HCT116 (cell line): Measurements from ENCODE around the gene ANKLE1. TPM values are rescaled to one million over a fixed set of nuclear protein-coding genes. Genes with fewer than 3 reads are reported as not detected.
A peak's percentile ranks its signal among the peaks of the same experiment; 100 is the strongest.

Experiments used
- ATAC-seq: fragments of 200-7000 bp; cut with Tn5 transposase; 2 replicates; pipeline ENCODE4 v1.9.1; 2020; ENCODE audit warnings: mild to moderate bottlenecking, moderate library complexity
- BruUV-seq: library from RNA; stranded (reverse); fragments of 400-500 nt; replicated peaks from 2 replicates; lab custom pipeline; 2021; lab: Mats Ljungman, UMichigan
- CTCF ChIA-PET: fragments of 300-600 bp; sonication (Branson Sonifier 250); formaldehyde crosslinking; loops from one replicate; lab custom pipeline; 2021; ENCODE audit warnings: antibody characterized with exemption; lab: Charles Lee
- POLR2A ChIA-PET: fragments of 300-600, 350-600 bp; sonication (Branson Sonifier 250); formaldehyde crosslinking; loops from one replicate; lab custom pipeline; 2021; ENCODE audit warnings: antibody characterized with exemption; lab: Charles Lee
- RAD21 ChIA-PET, 2 experiments: fragments of 300-600 bp; sonication (Branson Sonifier 250); formaldehyde crosslinking; loops; one replicate each; lab custom pipeline; 2023; ENCODE audit warnings: low total read pairs in 2 of 2; ENCODE audit not compliant: uncharacterized antibody in 2 of 2, unreplicated experiment in 2 of 2, low non-redundant PET in 1 of 2; lab: Charles Lee
- DNase-seq: peaks from one replicate; pipeline ENCODE4 v3.0.0-alpha.2; 2010; ENCODE audit warnings: low read depth, low spot score
- H2AFZ ChIP-seq: fragments of 200-600 bp; shearing (Covaris generic), sonication (generic); 2 replicates; pipeline ENCODE4 v1.6.1; 2017; ENCODE audit warnings: low read depth, mixed run types, mixed read lengths, antibody characterized with exemption, low read length; ENCODE audit not compliant: poor library complexity, severe bottlenecking
- H3K27ac ChIP-seq: 2 replicates; pipeline ENCODE4 v1.5.1; 2012; ENCODE audit warnings: low read depth, low read length
- H3K27me3 ChIP-seq: fragments of 200-600 bp; sonication (generic); 2 replicates; pipeline ENCODE4 v1.6.1; 2016; ENCODE audit warnings: mixed run types, low read length, mixed read lengths; ENCODE audit not compliant: insufficient read depth
- H3K36me3 ChIP-seq, 2 experiments: fragments of 200-500 bp in 1 of 2; fragments of 200-600 bp in 1 of 2; sonication (Bioruptor generic) in 1 of 2; sonication (generic) in 1 of 2; 2 replicates each; pipeline versions ENCODE4 v1.5.1 to v1.6.1; 2014 to 2016; ENCODE audit warnings: low read length in 2 of 2, inconsistent platforms in 1 of 2, mixed read lengths in 1 of 2, mixed run types in 1 of 2; ENCODE audit not compliant: insufficient read depth in 2 of 2, control insufficient read depth in 1 of 2
- H3K4me1 ChIP-seq, 2 experiments: fragments of 200-600 bp in 1 of 2; sonication (generic) in 1 of 2; 2 replicates each; pipeline versions ENCODE4 v1.5.1 to v1.6.1; 2012 to 2017; ENCODE audit warnings: low read length in 2 of 2, inconsistent platforms in 1 of 2, mild to moderate bottlenecking in 1 of 2, mixed read lengths in 1 of 2, mixed run types in 1 of 2, moderate library complexity in 1 of 2; ENCODE audit not compliant: insufficient read depth in 2 of 2, control insufficient read depth in 1 of 2
- H3K4me2 ChIP-seq: fragments of 200-600 bp; sonication (generic); 2 replicates; pipeline ENCODE4 v1.6.1; 2017; ENCODE audit warnings: mixed run types, low read length, mixed read lengths
- H3K4me3 ChIP-seq, 2 experiments: fragments of 200-600 bp in 1 of 2; sonication (generic) in 1 of 2; replicated peaks in 1 of 2; 2 replicates each; pipeline ENCODE4 v1.5.1; 2011 to 2016; ENCODE audit warnings: low read length in 2 of 2, control low read depth in 1 of 2, low read depth in 1 of 2, mild to moderate bottlenecking in 1 of 2, mixed read lengths in 1 of 2, mixed run types in 1 of 2
- H3K79me2 ChIP-seq: fragments of 200-600 bp; sonication (generic); 2 replicates; pipeline ENCODE4 v1.6.1; 2017; ENCODE audit warnings: mild to moderate bottlenecking, mixed run types, low read length, moderate library complexity, mixed read lengths; ENCODE audit not compliant: insufficient read depth
- H3K9ac ChIP-seq: fragments of 200-600 bp; sonication (generic); 2 replicates; pipeline ENCODE4 v1.6.1; 2016; ENCODE audit warnings: low read length, mixed read lengths
- H3K9me2 ChIP-seq: fragments of 200-600 bp; sonication (generic), shearing (Covaris generic); 2 replicates; pipeline ENCODE4 v1.6.1; 2017; ENCODE audit warnings: mixed run types, mild to moderate bottlenecking, moderate library complexity; ENCODE audit not compliant: insufficient read depth
- H3K9me3 ChIP-seq, 2 experiments: fragments of 200-500 bp in 1 of 2; fragments of 200-600 bp in 1 of 2; sonication (Bioruptor generic) in 1 of 2; sonication (generic) in 1 of 2; 2 replicates each; pipeline ENCODE4 v1.6.1; 2014 to 2017; ENCODE audit warnings: low read length in 2 of 2, mixed read lengths in 2 of 2, inconsistent platforms in 1 of 2, low read depth in 1 of 2, mild to moderate bottlenecking in 1 of 2, mixed run types in 1 of 2, moderate library complexity in 1 of 2; ENCODE audit not compliant: control insufficient read depth in 1 of 2, insufficient read depth in 1 of 2
- H4K20me1 ChIP-seq: fragments of 200-600 bp; sonication (generic), shearing (Covaris generic); 2 replicates; pipeline ENCODE4 v1.6.1; 2017; ENCODE audit warnings: mixed run types, mild to moderate bottlenecking, moderate library complexity; ENCODE audit not compliant: insufficient read depth
- CTCF ChIP-seq, 3 experiments: fragments of 200-600 bp in 1 of 3; sonication (generic) in 1 of 3; IDR thresholded peaks in 2 of 3; conservative IDR thresholded peaks in 1 of 3; 2 replicates each; pipeline ENCODE4 v1.5.1; 2012 to 2017; ENCODE audit warnings: low read depth in 2 of 3, low read length in 2 of 3, antibody characterized with exemption in 1 of 3, borderline replicate concordance in 1 of 3, control low read depth in 1 of 3, mild to moderate bottlenecking in 1 of 3, mixed read lengths in 1 of 3, mixed run types in 1 of 3, moderate library complexity in 1 of 3; ENCODE audit not compliant: insufficient read depth in 1 of 3
- ELF1 ChIP-seq: IDR thresholded peaks from 2 replicates; pipeline ENCODE4 v1.6.1; 2012; ENCODE audit warnings: low read depth, borderline replicate concordance
- EZH2phosphoT487 ChIP-seq: fragments of 200-600 bp; IDR thresholded peaks from 2 replicates; pipeline ENCODE4 v1.6.1; 2018; ENCODE audit warnings: antibody characterized with exemption, borderline replicate concordance
- MAX ChIP-seq: IDR thresholded peaks from 2 replicates; pipeline ENCODE4 v1.6.1; 2012
- SRF ChIP-seq: IDR thresholded peaks from 2 replicates; pipeline ENCODE4 v1.6.1; 2012; ENCODE audit warnings: low read depth
- intact Hi-C: fragments of 100-400 bp; cut with micrococcal nuclease; formaldehyde crosslinking; loops from 2 replicates; pipeline ENCODE4 v1.10.0; 2022
- total RNA-seq: library from RNA; stranded (reverse); gene quantifications from one replicate; pipeline ENCODE4 v1.2.1, GENCODE V29; 2021; ENCODE audit not compliant: unreplicated experiment

The ANKLE1 gene
- total RNA-seq, 1 experiment from 2014 or later: 14.8 TPM

GRCh38 chr19:17243211-17243829 is 38.4 kb upstream of the ANKLE1 start:
- ATAC-seq (no peak), DNase-seq (no peak)
- Histone ChIP-seq H3K79me2 (peaks cover 47% of the 10 kb centered on the region), H2AFZ (no peak overlapping the region), H4K20me1 (no peaks in the 10 kb centered on the region), H3K27ac (peak overlapping the region; percentile 91; the same call in 1 of the 2 replicates), H3K4me3 (peak overlapping the region; percentile 87 to 94), H3K27me3 (no peaks in the 10 kb centered on the region), H3K4me2 (peak overlapping the region; percentile 99), H3K36me3 (peaks cover 0 to 3% of the 10 kb centered on the region in 2 experiments; a peak in 1 of 4 replicates), H3K9ac (peak overlapping the region; percentile 86), H3K9me2 (no peaks in the 10 kb centered on the region), H3K9me3 (no peaks in the 10 kb centered on the region), H3K4me1 (peaks cover 36 to 54% of the 10 kb centered on the region in 2 experiments)
- ChIA-PET POLR2A (interaction anchor here (1.7 kb wide), 1 partner anchor 8 kb away, joined by 7 read pairs; no protein-coding TSS in a partner anchor), RAD21 (no interaction called here), CTCF (no interaction called here)
- no peak for TF ChIP-seq EZH2phosphoT487
- no peak for TF ChIP-seq SRF
- no peak for TF ChIP-seq ELF1
- no peak for TF ChIP-seq MAX
- no peak for TF ChIP-seq CTCF (IDR thresholded peaks at IDR 0.05 in 2 of 3, conservative IDR thresholded peaks at IDR 0.05 in 1 of 3; ENCODE audit: borderline replicate concordance in 1 of 3, insufficient read depth in 1 of 3, low read depth in 2 of 3, low read length in 2 of 3)
- intact Hi-C loops: no loop called here
- BruUV-seq: no TSS peak
